ENCODE measurements around the gene NFKB2. TPM values are rescaled to one million over a fixed set of nuclear protein-coding genes. Genes with fewer than 3 reads are reported as not detected.
A peak's percentile ranks its signal among the peaks of the same experiment; 100 is the strongest.

The NFKB2 gene
- total RNA-seq, 2 experiments from 2014 or later: 121 to 122 TPM

DNA sequence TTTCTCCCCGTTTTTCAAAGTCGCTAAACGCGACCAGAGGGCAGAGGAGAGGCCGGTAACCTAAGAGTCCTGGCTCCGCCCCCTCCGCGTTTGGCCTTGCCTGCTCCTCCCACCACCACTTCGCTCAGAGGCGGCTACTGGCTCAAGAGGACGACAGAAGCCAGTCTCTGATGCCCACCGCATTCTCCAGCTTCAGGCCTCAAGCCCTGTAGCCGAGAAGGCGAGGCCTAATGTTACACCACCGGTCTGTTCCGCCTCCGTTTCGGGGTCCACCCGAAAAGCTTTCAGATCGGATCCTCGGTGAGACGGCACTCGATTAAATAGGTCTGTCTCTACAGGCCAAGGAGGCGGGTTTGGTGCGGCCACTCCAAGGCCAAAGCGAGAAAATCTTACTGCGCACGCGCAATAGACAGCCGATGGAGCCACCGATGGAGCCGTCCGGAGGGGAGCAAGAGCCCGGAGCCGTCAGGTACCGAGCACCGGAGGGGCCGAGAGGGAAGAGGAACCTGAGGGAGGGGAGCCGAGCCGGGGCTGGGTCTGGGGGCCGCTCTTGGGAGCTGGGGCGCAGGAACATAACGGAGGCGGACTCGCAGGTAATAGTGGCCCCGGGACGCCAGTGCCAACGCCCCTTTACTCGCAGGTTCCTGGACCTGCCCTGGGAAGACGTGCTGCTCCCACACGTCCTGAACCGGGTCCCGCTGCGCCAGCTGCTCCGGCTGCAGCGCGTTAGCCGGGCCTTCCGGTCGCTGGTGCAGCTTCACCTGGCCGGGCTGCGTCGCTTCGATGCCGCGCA is 25.4 kb downstream of the NFKB2 start, which contains the start of gene FBXL15:
Gene FBXL15 (plus strand): TSS at position 123 of the 793 bp plus-strand sequence. CDS start 294 bp downstream, at position 417.
- Mint-ChIP-seq H3K36me3 (ENCODE audit: low read depth) (peaks cover 9% of the 10 kb centered on the region), H3K27ac (peak within 1 kb of the TSS; percentile 90), H3K27me3 (peaks cover 18% of the 10 kb centered on the region), H3K4me3 (peak within 1 kb of the TSS; percentile 87), H3K4me1 (peaks cover 40% of the 10 kb centered on the region), H3K9me3 (no peaks in the 10 kb centered on the region)
- POLR2A ChIA-PET: interaction anchor here (0.5 to 7.0 kb wide), 21 partner anchors 8 to 268 kb away, joined by 3 to 80 read pairs (median 8); partner anchors contain the start of genes ACTR1A, C10orf95, CUEDC2 and GBF1
- CTCF ChIA-PET: interaction anchor here (0.8 to 6.6 kb wide), 16 partner anchors 12 to 251 kb away, joined by 3 to 58 read pairs (median 6); partner anchors contain the start of genes ACTR1A, C10orf95, CUEDC2 and SUFU
- DNase-seq: peak; percentile 97

DNA sequence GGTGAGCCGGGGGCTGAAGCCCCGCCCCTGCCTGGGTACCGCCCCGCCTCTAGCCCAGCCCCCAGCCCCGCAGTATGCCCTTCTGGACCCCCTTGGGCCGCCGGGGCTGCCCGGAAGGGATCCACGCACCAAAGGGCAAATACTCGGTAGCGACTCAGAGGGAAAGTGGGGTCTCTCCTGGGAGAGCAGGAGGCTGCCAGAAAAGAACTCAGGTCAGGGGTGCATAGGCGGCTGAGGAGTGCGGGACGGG is 25.9 kb downstream of the NFKB2 start:
- CTCF ChIA-PET: interaction anchor here (0.8 to 6.6 kb wide), 16 partner anchors 11 to 191 kb away, joined by 3 to 58 read pairs (median 6); partner anchors contain the start of genes ACTR1A, C10orf95, CUEDC2 and SUFU

DNA sequence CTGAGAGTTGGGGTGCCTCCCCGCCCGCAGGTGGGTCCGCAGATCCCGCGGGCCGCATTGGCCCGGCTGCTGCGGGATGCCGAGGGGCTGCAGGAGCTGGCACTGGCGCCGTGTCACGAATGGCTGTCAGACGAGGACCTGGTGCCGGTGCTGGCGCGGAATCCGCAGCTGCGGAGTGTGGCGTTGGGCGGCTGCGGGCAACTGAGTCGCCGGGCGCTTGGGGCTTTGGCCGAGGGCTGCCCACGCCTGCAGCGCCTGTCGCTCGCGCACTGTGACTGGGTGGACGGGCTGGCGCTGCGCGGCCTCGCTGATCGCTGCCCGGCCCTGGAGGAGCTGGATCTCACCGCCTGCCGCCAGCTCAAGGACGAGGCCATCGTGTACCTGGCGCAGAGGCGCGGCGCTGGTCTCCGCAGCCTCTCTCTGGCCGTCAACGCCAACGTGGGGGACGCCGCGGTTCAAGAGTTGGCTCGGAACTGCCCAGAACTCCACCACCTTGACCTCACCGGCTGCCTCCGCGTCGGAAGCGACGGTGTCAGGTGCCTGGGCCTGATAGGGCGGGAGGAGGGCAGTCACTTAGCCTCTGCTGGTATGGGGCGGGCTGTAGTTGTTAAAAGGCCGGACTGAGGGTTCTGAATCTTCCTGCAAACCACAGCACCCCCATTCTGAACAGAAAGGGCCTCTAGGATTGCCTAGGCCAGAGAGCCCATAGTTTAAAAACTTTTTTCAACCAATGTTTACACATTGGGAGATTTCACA is 26.4 kb downstream of the NFKB2 start:
- CTCF ChIA-PET: interaction anchor here (0.8 to 6.6 kb wide), 16 partner anchors 10 to 191 kb away, joined by 3 to 58 read pairs (median 8); partner anchors contain the start of genes ACTR1A, C10orf95, CUEDC2 and SUFU
- DNase-seq: peak; percentile 45
- peak overlapping the region; percentile 87 for H3K4me3 Mint-ChIP-seq

More for the DNA sequence above, 25.9 kb downstream of the NFKB2 start:
- H3K27ac Mint-ChIP-seq: peak overlapping the region; percentile 90
- H3K36me3 Mint-ChIP-seq (ENCODE audit: low read depth): peaks cover 9% of the 10 kb centered on the region
- H3K4me1 Mint-ChIP-seq: peaks cover 40% of the 10 kb centered on the region
- POLR2A ChIA-PET: interaction anchor here (1.0 to 7.0 kb wide), 15 partner anchors 8 to 269 kb away, joined by 3 to 80 read pairs (median 18); partner anchors contain the start of genes ACTR1A, C10orf95, CUEDC2 and NFKB2
- DNase-seq: no peak
- no peaks in the 10 kb centered on the region for H3K9me3 Mint-ChIP-seq
- peak overlapping the region; percentile 87 for H3K4me3 Mint-ChIP-seq
- H3K27me3 Mint-ChIP-seq: peaks cover 18% of the 10 kb centered on the region

DNA sequence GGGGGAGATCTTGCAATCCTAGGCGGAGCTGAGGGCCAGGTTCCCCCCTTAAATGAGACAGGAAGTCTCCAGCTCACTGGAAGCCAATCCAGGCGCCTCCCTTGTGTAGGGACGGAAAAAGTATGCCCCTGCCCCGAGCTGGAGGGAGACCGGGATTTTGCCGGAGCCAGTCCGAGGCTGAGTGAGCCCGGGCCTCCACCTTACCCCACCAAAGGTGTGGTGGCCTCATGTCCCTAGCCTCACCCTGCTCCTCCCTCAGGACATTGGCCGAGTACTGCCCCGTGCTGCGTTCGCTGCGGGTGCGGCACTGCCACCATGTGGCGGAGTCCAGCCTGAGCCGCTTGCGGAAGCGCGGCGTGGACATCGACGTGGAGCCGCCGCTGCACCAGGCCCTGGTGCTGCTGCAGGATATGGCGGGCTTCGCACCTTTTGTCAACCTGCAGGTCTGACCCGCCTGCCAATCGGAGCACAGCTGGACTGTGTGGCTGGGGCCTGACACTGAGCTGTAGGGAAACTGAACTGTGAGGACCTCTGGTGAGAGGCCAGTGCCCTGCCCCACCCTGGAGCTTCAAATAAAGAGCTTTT is 27.1 kb downstream of the NFKB2 start:
- Mint-ChIP-seq H3K4me1 (peaks cover 47% of the 10 kb centered on the region), H3K27me3 (peaks cover 12% of the 10 kb centered on the region), H3K4me3 (peak overlapping the region; percentile 87), H3K9me3 (no peaks in the 10 kb centered on the region), H3K27ac (peak overlapping the region; percentile 82), H3K36me3 (ENCODE audit: low read depth) (peaks cover 9% of the 10 kb centered on the region)
- POLR2A ChIA-PET: interaction anchor here (1.2 to 7.0 kb wide), 11 partner anchors 9 to 271 kb away, joined by 3 to 80 read pairs (median 21); partner anchors contain the start of genes ACTR1A, C10orf95, CUEDC2 and NFKB2
- peak; percentile 69 for DNase-seq
- CTCF ChIA-PET: interaction anchor here (0.7 to 6.6 kb wide), 14 partner anchors 10 to 192 kb away, joined by 3 to 58 read pairs (median 8); partner anchors contain the start of genes ACTR1A, C10orf95, CUEDC2 and SUFU

More for the DNA sequence above, 26.4 kb downstream of the NFKB2 start:
- Mint-ChIP-seq H3K27ac (peak overlapping the region; percentile 90), H3K9me3 (no peaks in the 10 kb centered on the region), H3K27me3 (peaks cover 18% of the 10 kb centered on the region), H3K4me1 (peaks cover 40% of the 10 kb centered on the region), H3K36me3 (ENCODE audit: low read depth) (peaks cover 9% of the 10 kb centered on the region)
- POLR2A ChIA-PET: interaction anchor here (1.0 to 7.0 kb wide), 14 partner anchors 9 to 270 kb away, joined by 3 to 80 read pairs (median 18); partner anchors contain the start of genes ACTR1A, C10orf95, CUEDC2 and NFKB2

GRCh38 chr10:102423372-102423968 is 28.0 kb downstream of the NFKB2 start:
- peaks cover 4% of the 10 kb centered on the region for H3K27me3 Mint-ChIP-seq
- DNase-seq: no peak
- peaks cover 9% of the 10 kb centered on the region for H3K36me3 Mint-ChIP-seq (ENCODE audit: low read depth)
- H3K9me3 Mint-ChIP-seq: no peaks in the 10 kb centered on the region
- peaks cover 43% of the 10 kb centered on the region for H3K4me1 Mint-ChIP-seq
- ChIA-PET CTCF (interaction anchor here (0.7 to 6.6 kb wide), 10 partner anchors 9 to 193 kb away, joined by 3 to 58 read pairs (median 8); partner anchors contain the start of genes C10orf95 and CUEDC2), POLR2A (interaction anchor here (0.8 to 7.0 kb wide), 9 partner anchors 8 to 272 kb away, joined by 3 to 80 read pairs (median 11); partner anchors contain the start of genes ACTR1A, C10orf95, CUEDC2 and NFKB2)
- peak overlapping the region; percentile 21 for H3K4me3 Mint-ChIP-seq
- peak overlapping the region; percentile 10 for H3K27ac Mint-ChIP-seq

DNA sequence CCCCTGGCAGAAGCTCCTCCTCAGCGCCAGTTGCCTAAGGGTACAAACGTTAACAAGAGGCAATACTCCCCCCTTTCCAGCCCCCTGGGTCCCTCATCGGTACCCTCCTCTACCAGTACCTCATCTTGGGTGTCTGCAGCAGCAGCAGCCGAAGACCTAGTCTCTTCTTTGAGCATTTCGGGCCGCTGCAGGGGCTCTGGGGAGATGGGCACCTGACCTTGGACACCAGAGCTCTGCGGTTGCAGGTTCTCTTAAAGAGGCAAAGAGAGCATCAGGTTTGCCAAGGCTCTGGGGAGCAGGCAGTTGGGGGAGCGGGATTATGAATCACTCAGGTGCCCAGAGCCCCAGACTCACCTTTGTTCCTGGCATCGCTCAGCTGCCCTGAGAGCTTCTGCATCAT is 28.6 kb downstream of the NFKB2 start:
- Mint-ChIP-seq H3K4me3 (no peak overlapping the region), H3K36me3 (ENCODE audit: low read depth) (peaks cover 9% of the 10 kb centered on the region), H3K9me3 (no peaks in the 10 kb centered on the region), H3K27ac (no peak overlapping the region), H3K27me3 (peaks cover under 1% of the 10 kb centered on the region), H3K4me1 (peaks cover 40% of the 10 kb centered on the region)
- POLR2A ChIA-PET: interaction anchor here (0.8 to 7.0 kb wide), 4 partner anchors 8 to 27 kb away, joined by 3 to 80 read pairs (median 41); partner anchors contain the start of genes C10orf95 and CUEDC2
- no peak for DNase-seq
- CTCF ChIA-PET: interaction anchor here (0.9 to 6.6 kb wide), 5 partner anchors 9 to 194 kb away, joined by 3 to 58 read pairs (median 8); partner anchors contain the start of genes C10orf95 and CUEDC2

DNA sequence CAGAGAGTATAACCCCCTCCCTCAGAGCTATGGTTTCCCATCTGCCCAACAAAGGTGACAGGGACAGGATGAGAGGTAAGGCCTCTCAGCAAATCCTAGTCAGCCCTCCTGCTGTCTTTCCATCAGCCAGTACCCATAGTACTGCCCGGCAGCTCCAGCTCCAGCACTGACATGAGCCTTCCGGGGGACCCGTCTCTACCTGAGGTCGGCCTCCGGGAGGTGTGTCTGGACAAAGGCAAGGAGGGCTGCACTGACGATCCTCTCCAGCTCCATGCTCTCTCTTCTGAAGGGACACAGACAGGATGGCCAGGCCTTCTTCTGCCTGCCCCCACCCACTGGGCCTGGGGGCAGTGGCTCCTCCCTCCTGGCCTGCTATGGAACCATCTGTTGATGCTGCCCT is 29.4 kb downstream of the NFKB2 start:
- ChIA-PET POLR2A (interaction anchor here (5.6 to 7.0 kb wide), 2 partner anchors 7 to 26 kb away, joined by 79 to 80 read pairs; partner anchors contain the start of genes C10orf95 and CUEDC2), CTCF (interaction anchor here (1.6 to 6.6 kb wide), 2 partner anchors 8 to 194 kb away, joined by 8 to 58 read pairs; partner anchors contain the start of gene CUEDC2)
- peaks cover 32% of the 10 kb centered on the region for H3K4me1 Mint-ChIP-seq
- H3K27me3 Mint-ChIP-seq: no peaks in the 10 kb centered on the region
- peaks cover 9% of the 10 kb centered on the region for H3K36me3 Mint-ChIP-seq (ENCODE audit: low read depth)
- no peak for DNase-seq
- H3K4me3 Mint-ChIP-seq: no peak overlapping the region
- no peak overlapping the region for H3K27ac Mint-ChIP-seq
- H3K9me3 Mint-ChIP-seq: no peaks in the 10 kb centered on the region

DNA sequence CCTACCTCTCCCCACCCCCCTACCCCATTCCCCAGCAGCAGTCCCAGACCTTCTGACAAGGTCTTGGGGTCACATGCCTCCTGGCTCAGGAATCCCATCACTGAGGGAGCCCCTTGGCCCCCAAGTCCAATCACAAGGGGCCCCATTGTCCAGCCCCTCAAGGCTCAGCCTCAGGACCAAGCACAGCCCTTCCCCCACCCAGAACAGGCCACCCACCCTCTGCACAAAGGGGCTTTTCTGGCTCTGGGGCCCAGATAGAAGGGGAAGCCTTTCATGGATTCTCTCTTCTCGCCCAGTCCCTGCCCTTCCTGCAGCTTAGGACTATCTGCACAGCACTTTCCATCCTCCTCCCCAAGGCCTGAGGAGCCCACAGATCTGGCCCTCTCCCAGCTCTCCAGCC is 29.9 kb downstream of the NFKB2 start:
- DNase-seq: no peak
- Mint-ChIP-seq H3K4me1 (peaks cover 27% of the 10 kb centered on the region), H3K27me3 (no peaks in the 10 kb centered on the region), H3K27ac (no peak overlapping the region), H3K36me3 (ENCODE audit: low read depth) (peaks cover 9% of the 10 kb centered on the region), H3K4me3 (no peak overlapping the region), H3K9me3 (no peaks in the 10 kb centered on the region)
- ChIA-PET CTCF (interaction anchor here (0.9 to 6.6 kb wide), 3 partner anchors 10 to 195 kb away, joined by 3 to 58 read pairs (median 3); no protein-coding TSS in a partner anchor), POLR2A (interaction anchor here (1.0 to 7.0 kb wide), 3 partner anchors 11 to 217 kb away, joined by 3 to 79 read pairs (median 4); partner anchors contain the start of gene C10orf95)

- Mint-ChIP-seq H3K36me3 (ENCODE audit: low read depth) (peaks cover 10% of the 10 kb centered on the region), H3K4me1 (peaks cover 30% of the 10 kb centered on the region), H3K9me3 (no peaks in the 10 kb centered on the region), H3K27ac (no peak overlapping the region), H3K4me3 (no peak overlapping the region), H3K27me3 (no peaks in the 10 kb centered on the region)
- no peak for DNase-seq
- POLR2A ChIA-PET: interaction anchor here (1.0 kb wide), 1 partner anchor 25 kb away, joined by 3 read pairs; the partner anchor contains the start of gene C10orf95
- CTCF ChIA-PET: interaction anchor here (1.3 kb wide), 1 partner anchor 53 kb away, joined by 3 read pairs; no protein-coding TSS in a partner anchor
Measured at GRCh38 chr10:102426803-102427287, 31.3 kb downstream of the NFKB2 start.

GRCh38 chr10:102429468-102429867 is 34.0 kb downstream of the NFKB2 start:
- Mint-ChIP-seq H3K27me3 (no peaks in the 10 kb centered on the region), H3K9me3 (no peaks in the 10 kb centered on the region), H3K4me3 (no peak overlapping the region), H3K36me3 (ENCODE audit: low read depth) (peaks cover 3% of the 10 kb centered on the region), H3K4me1 (peaks cover 37% of the 10 kb centered on the region), H3K27ac (no peak overlapping the region)
- DNase-seq: no peak
- ChIA-PET POLR2A (interaction anchor here (4.7 kb wide), 1 partner anchor 7 kb away, joined by 80 read pairs; the partner anchor contains the start of gene FBXL15), CTCF (no interaction called here)
